GM18526 (cell line): ENCODE data around the gene NAGS.

Experiments
- POLR2A ChIP-seq: IDR thresholded peaks from 3 replicates; pipeline ENCODE4 v1.6.1; 2011; ENCODE audit not compliant: insufficient read length; ENCODE audit errors: extremely low read depth

The NAGS gene

GRCh38 chr17:44022246-44022645 lies 17.8 kb downstream of the NAGS start:
- no peak for TF ChIP-seq POLR2A

- TF ChIP-seq POLR2A = no peak
These were observed 19.3 kb downstream of the NAGS start for GRCh38 chr17:44023545-44024270.

- TF ChIP-seq POLR2A = no peak
These were observed 19.8 kb downstream of the NAGS start for GRCh38 chr17:44024271-44024663.

- no peak for TF ChIP-seq POLR2A
These were observed 20.4 kb downstream of the NAGS start for GRCh38 chr17:44024853-44025252.

- TF ChIP-seq POLR2A = no peak
These were observed 25.3 kb downstream of the NAGS start for GRCh38 chr17:44029736-44030135.

- TF ChIP-seq POLR2A = no peak
These were observed 26.1 kb downstream of the NAGS start for GRCh38 chr17:44030482-44030881.

- no peak for TF ChIP-seq POLR2A
These were observed 29.5 kb downstream of the NAGS start for GRCh38 chr17:44033861-44034408.

- TF ChIP-seq POLR2A = no peak
These were observed 33.0 kb downstream of the NAGS start for GRCh38 chr17:44037471-44037870.

- TF ChIP-seq POLR2A = no peak
These were observed 34.2 kb downstream of the NAGS start for GRCh38 chr17:44038604-44039011.

GRCh38 chr17:44039829-44040635 lies 35.6 kb downstream of the NAGS start:
- TF ChIP-seq POLR2A = no peak

- TF ChIP-seq POLR2A = no peak
These were observed 38.9 kb downstream of the NAGS start for GRCh38 chr17:44043272-44043696.

- no peak for TF ChIP-seq POLR2A
These were observed 39.6 kb downstream of the NAGS start for GRCh38 chr17:44044071-44044470.

GRCh38 chr17:44045486-44045885 lies 41.1 kb downstream of the NAGS start:
- TF ChIP-seq POLR2A = no peak

- TF ChIP-seq POLR2A = no peak
These were observed 45.1 kb downstream of the NAGS start for GRCh38 chr17:44049294-44050060.

- no peak for TF ChIP-seq POLR2A
These were observed 48.9 kb downstream of the NAGS start for GRCh38 chr17:44053125-44053872.
